ENCODE data around the gene GRN.

GRN gene

DNA sequence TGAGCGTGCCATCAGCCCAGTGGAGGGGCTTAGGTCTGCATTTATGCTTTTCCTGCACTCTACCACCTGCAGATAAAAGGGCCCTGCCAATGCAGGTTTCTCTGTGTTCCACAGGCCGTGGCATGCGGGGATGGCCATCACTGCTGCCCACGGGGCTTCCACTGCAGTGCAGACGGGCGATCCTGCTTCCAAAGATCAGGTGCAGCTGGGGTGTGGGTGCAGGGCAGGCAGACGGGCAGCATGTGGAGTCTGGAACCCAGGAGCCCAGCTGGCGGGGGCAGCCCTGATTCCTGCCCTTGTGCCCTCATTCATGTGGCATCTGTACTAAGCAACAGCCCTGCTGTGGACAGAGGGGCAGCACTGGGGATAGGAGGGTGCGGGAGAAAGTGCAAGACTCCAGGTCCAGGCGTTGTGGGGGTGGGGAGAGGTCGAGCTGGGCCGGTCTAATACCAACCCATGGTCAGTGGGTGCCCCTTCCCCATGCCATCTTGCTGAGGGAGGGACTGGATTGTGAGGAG lies 4.5 kb downstream of the GRN start:
- ATAC-seq (no peak), DNase-seq (no peak)
- no peaks in the 10 kb centered on the region for H3K9me3 Mint-ChIP-seq
- H3K4me1 Mint-ChIP-seq, result peaks cover 34% of the 10 kb centered on the region
- no peak overlapping the region for H3K4me3 Mint-ChIP-seq
- H3K27me3 Mint-ChIP-seq, result no peaks in the 10 kb centered on the region
- peak overlapping the region in 1 of 2 donors; percentile 84 for H3K27ac Mint-ChIP-seq

DNA sequence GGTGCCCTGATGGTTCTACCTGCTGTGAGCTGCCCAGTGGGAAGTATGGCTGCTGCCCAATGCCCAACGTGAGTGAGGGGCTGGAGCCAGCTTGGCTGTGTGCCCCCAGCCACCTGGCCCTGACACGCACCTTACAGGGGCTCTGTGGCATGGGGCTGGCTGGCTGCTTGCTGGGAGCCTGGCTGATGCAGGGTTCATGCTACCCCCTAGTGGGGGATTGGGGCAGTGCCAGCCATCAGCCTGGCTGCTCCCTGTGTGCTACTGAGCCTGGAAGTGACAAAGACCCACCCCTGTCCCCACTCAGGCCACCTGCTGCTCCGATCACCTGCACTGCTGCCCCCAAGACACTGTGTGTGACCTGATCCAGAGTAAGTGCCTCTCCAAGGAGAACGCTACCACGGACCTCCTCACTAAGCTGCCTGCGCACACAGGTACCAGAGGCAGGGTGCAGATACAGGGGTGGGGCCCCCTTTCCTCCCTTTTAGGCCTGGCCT lies 5.7 kb downstream of the GRN start:
- DNase-seq (peak; percentile 76 to 79), ATAC-seq (peak; percentile 76)
- no peaks in the 10 kb centered on the region for H3K9me3 Mint-ChIP-seq
- no peaks in the 10 kb centered on the region for H3K27me3 Mint-ChIP-seq
- peaks cover 27% of the 10 kb centered on the region for H3K4me1 Mint-ChIP-seq
- no peak overlapping the region for H3K27ac Mint-ChIP-seq
- no peak overlapping the region for H3K4me3 Mint-ChIP-seq

DNA sequence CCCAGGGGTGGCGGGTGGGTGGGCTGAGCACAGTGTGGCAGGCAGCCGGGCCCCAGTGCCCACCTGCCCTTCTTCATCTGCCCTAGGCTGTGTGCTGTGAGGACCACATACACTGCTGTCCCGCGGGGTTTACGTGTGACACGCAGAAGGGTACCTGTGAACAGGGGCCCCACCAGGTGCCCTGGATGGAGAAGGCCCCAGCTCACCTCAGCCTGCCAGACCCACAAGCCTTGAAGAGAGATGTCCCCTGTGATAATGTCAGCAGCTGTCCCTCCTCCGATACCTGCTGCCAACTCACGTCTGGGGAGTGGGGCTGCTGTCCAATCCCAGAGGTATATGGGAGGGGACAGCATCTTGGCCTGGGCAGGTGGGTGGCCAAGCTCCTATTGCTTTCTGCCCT lies 6.4 kb downstream of the GRN start:
- H3K4me3 Mint-ChIP-seq, result no peak overlapping the region
- H3K27me3 Mint-ChIP-seq, result no peaks in the 10 kb centered on the region
- DNase-seq (no peak), ATAC-seq (no peak)
- H3K4me1 Mint-ChIP-seq, result peaks cover 20% of the 10 kb centered on the region
- no peak overlapping the region for H3K27ac Mint-ChIP-seq
- H3K9me3 Mint-ChIP-seq, result no peaks in the 10 kb centered on the region

DNA sequence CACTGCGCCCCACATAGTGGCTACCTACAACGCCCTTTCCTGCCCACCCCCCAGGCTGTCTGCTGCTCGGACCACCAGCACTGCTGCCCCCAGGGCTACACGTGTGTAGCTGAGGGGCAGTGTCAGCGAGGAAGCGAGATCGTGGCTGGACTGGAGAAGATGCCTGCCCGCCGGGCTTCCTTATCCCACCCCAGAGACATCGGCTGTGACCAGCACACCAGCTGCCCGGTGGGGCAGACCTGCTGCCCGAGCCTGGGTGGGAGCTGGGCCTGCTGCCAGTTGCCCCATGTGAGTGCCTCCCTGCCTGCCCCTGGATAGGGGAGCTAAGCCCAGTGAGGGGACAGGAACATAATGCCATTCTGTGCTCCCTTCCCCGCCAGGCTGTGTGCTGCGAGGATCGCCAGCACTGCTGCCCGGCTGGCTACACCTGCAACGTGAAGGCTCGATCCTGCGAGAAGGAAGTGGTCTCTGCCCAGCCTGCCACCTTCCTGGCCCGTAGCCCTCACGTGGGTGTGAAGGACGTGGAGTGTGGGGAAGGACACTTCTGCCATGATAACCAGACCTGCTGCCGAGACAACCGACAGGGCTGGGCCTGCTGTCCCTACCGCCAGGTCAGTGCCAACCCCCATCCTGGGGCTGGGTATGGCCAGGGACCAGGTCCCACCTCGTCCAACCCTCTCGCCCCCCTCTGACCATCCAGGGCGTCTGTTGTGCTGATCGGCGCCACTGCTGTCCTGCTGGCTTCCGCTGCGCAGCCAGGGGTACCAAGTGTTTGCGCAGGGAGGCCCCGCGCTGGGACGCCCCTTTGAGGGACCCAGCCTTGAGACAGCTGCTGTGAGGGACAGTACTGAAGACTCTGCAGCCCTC lies 7.1 kb downstream of the GRN start:
- H3K27ac Mint-ChIP-seq, result no peak overlapping the region
- no peak overlapping the region for H3K4me3 Mint-ChIP-seq
- H3K9me3 Mint-ChIP-seq, result no peaks in the 10 kb centered on the region
- ATAC-seq (no peak), DNase-seq (no peak)
- no peaks in the 10 kb centered on the region for H3K27me3 Mint-ChIP-seq
- H3K4me1 Mint-ChIP-seq, result peaks cover 20% of the 10 kb centered on the region

DNA sequence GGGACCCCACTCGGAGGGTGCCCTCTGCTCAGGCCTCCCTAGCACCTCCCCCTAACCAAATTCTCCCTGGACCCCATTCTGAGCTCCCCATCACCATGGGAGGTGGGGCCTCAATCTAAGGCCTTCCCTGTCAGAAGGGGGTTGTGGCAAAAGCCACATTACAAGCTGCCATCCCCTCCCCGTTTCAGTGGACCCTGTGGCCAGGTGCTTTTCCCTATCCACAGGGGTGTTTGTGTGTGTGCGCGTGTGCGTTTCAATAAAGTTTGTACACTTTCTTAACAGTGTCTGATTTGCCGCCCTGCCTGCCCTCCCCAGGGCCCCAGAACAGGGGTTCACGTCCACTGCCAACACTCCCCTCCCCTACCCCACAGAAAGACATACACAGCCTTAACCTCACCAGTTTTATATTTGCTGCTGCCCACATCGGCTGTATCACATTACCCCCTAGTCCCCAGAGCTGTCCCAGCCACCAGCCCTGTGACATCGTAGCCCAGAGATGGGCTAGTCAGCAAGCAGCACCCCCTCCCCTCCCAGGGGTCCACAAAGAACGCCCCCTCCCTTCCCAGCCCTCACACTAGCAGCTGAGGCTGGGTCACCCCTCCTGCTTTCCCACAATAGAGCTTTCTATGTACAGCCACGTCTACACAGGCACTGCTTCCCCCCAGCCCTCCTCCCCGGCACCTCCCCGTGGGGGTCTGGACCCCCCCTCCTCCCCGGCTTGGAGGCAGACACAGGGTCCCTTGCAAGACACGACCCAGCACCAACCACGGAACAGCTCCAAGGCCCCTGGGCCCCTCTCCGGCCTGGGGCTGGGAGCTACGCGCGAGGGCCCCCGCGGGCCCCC lies 7.9 kb downstream of the GRN start:
- DNase-seq (no peak), ATAC-seq (no peak)
- Mint-ChIP-seq H3K27ac (no peak overlapping the region), H3K4me3 (peak overlapping the region; percentile 31 to 61), H3K4me1 (peaks cover 14% of the 10 kb centered on the region), H3K27me3 (no peaks in the 10 kb centered on the region), H3K9me3 (no peaks in the 10 kb centered on the region)

DNA sequence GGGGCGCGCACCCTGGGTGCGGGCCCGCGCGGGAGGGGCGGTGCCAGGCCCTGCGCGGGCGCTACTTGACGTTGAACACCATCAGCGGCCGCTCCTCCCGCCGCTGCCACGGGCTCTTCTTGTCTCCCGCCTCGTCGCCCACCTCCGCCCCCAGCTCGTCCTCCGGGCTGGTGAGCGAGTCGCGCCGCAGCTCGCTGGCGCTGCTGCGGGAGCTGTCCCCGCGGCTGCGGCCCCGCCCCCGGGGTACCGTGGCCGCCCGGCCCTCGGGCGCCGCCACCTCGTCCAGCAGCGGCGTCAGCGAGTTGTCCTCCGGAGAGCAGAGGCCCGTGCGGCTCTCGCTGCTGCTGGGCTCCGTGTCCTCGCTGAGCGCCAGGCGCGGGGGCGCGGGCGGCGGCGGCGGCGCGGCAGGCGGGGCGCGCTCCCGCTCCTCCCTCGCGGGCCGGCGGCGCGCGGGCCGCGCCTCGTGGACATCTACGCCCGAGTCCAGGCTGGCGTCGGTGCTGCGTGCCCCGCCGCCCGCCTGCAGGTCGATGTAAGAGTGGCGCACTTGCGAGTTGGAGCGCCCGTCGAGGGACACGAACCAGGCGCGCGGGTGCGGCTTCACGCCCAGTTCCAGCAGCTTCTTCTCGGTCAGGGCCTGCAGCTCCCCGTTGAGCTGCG lies 8.7 kb downstream of the GRN start:
- peaks cover 7% of the 10 kb centered on the region for H3K4me1 Mint-ChIP-seq
- H3K4me3 Mint-ChIP-seq, result peak overlapping the region in 1 of 2 donors; percentile 68
- no peaks in the 10 kb centered on the region for H3K9me3 Mint-ChIP-seq
- peak; percentile 30 for ATAC-seq
- DNase-seq, result peak in 1 of 2 donors; percentile 41
- no peaks in the 10 kb centered on the region for H3K27me3 Mint-ChIP-seq
- no peak overlapping the region for H3K27ac Mint-ChIP-seq

DNA sequence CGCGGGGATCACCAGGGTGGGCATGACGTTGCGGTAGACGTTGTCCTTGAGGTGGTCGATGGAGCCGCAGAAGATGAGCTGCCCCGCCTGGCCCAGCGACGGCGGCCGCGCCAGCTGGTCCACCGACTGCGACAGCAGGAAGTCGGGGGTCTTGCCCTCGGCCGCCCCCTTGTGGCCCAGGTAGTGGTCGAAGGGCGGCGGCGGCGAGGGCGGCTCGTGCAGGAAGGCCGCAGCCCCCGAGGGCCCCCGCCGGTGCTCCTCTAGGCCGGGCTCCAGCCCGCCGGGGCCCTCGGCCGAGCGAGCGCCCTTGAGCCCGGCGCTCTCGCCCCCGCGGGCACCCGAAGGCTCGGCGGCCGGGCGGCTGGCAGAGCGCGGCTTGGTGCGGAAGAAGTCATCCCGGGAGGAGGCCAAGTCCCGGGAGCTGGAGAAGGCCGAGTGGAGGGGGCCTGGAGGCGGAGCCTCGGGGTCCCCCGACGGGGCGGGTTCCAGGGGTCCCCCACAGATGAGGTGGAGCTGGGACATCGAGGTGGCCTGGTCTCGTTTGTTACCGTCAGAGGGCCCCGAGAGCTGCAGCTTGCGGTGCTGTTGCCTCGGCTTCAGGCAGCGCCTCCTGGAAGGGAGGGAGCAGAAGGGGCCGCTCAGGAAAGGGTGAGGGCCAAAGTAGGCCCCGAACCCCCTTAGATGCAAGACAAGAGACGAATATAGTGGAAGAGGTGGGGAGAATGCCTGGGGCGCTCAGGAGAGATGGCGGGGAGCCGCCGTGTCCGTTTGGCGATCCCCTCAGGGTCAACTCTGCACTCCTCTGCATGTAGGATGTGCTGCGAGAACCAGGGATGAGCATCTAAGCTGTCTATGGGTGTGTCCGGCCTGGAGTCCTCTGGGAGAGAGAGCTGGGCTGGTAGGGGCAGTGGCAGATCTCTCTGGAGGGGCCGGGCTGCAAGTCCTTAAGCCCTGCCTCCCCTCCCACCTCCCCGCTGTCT lies 9.8 kb downstream of the GRN start:
- H3K27ac Mint-ChIP-seq, result no peak overlapping the region
- H3K9me3 Mint-ChIP-seq, result no peaks in the 10 kb centered on the region
- peak overlapping the region; percentile 68 to 84 for H3K4me3 Mint-ChIP-seq
- peaks cover 6% of the 10 kb centered on the region for H3K4me1 Mint-ChIP-seq
- DNase-seq (peak; percentile 61 to 79), ATAC-seq (peak; percentile 61)
- no peaks in the 10 kb centered on the region for H3K27me3 Mint-ChIP-seq

DNA sequence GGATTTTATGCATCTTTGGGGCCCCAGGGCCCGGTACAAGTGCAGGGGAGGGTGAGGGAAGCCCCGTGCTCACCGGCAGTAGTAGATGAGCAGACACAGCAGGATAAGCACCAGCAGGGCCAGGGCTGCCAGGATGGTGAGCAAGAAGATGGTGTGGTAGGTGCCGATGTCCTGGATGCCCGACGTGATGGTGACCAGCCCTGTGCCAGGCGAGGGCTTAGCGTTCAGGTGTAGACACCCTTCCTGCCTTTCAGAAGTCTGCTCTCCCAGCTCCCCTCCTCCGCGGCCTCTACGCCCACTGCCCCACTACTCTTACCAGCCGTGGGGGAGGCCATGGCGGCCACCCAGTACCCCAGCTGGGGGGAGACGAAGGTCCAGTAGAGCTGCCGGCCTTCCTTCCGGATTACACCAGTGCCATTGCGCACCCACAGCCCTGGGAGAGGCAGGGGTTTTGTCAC lies 10.6 kb downstream of the GRN start:
- no peak overlapping the region for H3K27ac Mint-ChIP-seq
- H3K4me1 Mint-ChIP-seq, result peaks cover 6% of the 10 kb centered on the region
- DNase-seq, result no peak
- H3K9me3 Mint-ChIP-seq, result no peaks in the 10 kb centered on the region
- no peak overlapping the region for H3K4me3 Mint-ChIP-seq
- ATAC-seq, result no peak
- no peaks in the 10 kb centered on the region for H3K27me3 Mint-ChIP-seq

DNA sequence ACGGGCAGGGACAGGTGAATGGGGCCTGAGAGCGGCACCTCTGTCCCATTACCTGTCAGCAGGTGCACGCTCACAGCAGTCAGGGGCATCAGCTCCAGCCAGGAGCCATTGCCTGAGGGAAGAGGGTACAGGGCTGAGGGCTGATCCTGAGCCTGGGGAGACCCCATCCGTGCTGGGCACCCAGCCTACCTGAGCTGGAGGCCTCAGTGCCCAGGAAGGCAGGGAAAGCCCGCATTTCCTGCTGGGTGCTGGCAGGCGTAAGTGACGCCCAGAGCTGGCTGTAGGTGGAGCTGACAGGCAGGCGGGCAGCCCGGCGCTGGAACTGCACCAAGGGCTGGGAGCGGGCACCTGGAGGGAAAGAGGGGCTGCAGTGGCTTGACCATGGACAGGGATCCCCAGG lies 11.1 kb downstream of the GRN start:
- no peak for DNase-seq
- H3K4me1 Mint-ChIP-seq, result peaks cover 6% of the 10 kb centered on the region
- H3K4me3 Mint-ChIP-seq, result no peak overlapping the region

DNA sequence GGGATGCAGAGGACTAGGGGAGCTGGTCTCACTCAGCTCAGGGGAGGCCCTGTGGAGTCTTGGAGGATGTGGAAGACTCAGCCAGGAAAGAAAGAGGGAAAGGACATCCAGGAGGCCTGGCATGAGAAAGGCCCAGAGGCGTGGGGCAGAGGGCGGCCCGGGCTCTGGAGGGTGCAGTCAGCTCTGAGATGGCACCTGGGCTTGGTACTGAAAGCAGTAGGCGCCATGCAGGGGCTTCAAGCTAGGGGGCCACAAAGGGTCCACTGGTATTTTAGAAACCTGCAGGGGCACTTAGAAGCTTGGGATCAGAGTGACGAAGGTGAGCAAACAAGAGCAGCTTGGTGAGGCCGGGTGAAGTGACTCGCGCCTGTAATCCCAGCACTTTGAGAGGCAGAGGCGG lies 13.0 kb downstream of the GRN start:
- no peak for DNase-seq
- Mint-ChIP-seq H3K4me1 (peaks cover 2% of the 10 kb centered on the region), H3K27me3 (peaks cover 15% of the 10 kb centered on the region), H3K4me3 (no peak overlapping the region), H3K27ac (no peak overlapping the region), H3K9me3 (no peaks in the 10 kb centered on the region)
- no peak for ATAC-seq

More for the DNA sequence above, 11.1 kb downstream of the GRN start:
- Mint-ChIP-seq H3K9me3 (no peaks in the 10 kb centered on the region), H3K27ac (no peak overlapping the region), H3K27me3 (no peaks in the 10 kb centered on the region)
- ATAC-seq, result no peak

DNA sequence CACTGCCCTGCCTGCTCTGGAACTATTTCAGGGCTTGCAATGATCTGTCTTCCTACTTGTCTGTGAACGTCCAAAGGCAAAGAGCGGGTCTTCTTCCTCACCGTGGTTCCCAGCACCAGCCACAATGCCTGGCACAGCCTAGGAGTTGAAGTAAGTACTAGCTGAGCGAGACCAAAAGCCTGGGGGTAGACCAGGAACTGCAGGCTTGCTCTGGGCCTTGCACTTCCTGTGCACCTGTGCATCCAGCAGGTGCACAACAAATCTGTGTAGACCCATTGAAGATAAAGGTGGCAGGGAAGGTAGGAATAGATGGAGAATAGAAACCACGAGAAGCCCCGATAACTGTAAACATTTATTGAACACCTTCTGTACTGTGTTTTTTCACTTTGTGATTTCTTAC lies 13.9 kb downstream of the GRN start:
- Mint-ChIP-seq H3K27ac (no peak overlapping the region), H3K4me3 (no peak overlapping the region), H3K27me3 (peaks cover 16% of the 10 kb centered on the region), H3K9me3 (no peaks in the 10 kb centered on the region), H3K4me1 (peaks cover 2% of the 10 kb centered on the region)
- DNase-seq (no peak), ATAC-seq (no peak)

DNA sequence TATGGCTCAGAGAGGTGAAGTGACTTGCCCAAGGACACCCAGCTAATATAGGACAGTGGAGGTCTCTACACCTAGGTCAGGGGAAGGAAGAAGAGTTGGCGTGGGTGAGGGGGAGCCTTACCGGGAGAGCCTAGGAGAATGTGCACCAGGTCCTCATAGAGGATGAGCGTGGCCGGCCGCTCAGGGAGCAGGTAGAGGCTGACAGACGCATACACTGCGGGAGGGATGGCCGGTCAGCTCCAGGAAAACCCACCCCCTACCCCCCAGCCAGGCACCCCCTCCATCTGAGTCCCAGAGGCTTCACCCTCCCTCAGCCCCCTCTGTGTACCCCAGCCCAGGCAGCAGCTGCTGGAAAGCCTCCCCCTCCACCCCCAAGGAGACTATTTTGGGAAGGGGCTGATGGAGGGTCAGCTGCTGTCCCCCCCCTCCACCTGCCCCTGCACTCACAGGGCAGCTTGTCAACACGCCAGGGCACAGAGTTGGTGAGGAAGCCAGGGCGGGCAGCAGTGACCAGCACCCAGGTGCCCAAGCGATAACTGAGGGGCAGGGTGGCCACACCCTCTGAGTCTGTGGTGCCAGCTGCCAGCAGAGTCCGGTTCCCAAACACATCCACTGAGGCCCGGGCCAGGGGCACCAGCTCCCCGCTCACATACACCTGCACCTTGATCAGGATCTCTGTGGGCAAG lies 14.5 kb downstream of the GRN start:
- Mint-ChIP-seq H3K4me1 (peaks cover 4% of the 10 kb centered on the region), H3K27ac (no peak overlapping the region)

DNA sequence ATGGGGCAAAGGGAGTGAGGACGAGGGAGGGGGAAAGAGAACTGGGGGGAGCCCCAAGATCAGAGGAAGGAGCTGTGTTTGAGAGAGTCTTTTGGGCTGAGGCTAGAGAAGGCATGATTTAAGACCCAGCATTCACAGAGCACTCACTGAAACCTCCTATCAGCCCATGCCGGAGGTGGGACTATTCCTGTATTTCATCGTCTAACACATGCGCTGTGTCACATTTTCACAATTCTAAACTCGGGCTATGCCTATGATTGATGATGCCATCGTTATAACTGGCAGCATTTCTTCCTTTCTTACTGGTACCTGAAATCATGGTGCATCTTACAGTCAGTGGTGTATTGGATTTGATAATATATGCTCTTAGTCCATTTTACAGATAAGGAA lies 15.0 kb downstream of the GRN start:
- H3K27me3 Mint-ChIP-seq, result peaks cover 24% of the 10 kb centered on the region
- ATAC-seq (no peak), DNase-seq (no peak)
- H3K27ac Mint-ChIP-seq, result no peak overlapping the region
- H3K9me3 Mint-ChIP-seq, result no peaks in the 10 kb centered on the region
- peaks cover 4% of the 10 kb centered on the region for H3K4me1 Mint-ChIP-seq
- no peak overlapping the region for H3K4me3 Mint-ChIP-seq

More for the DNA sequence above, 14.5 kb downstream of the GRN start:
- no peak for DNase-seq
- Mint-ChIP-seq H3K9me3 (no peaks in the 10 kb centered on the region), H3K4me3 (no peak overlapping the region), H3K27me3 (peaks cover 19% of the 10 kb centered on the region)
- ATAC-seq, result no peak

DNA sequence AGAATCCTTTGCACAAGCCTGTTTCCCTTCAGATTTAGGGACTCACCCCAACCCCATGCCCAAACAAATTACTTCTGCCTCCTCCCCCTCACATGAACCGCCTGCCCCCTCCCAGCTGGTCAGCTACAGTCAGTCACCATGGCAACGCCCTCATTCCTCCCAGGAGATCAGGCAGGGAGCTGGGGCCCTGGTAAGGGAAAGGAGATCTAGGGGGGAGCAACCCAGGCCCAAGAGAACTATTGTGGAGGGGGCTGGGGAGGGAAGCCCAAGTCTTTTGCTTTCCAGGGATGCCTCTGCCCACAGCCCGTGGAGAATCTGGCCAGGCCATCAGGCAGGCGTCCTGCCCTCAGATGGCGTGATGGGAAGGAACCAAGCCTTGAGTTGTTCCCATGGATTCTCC lies 15.7 kb downstream of the GRN start:
- ATAC-seq (no peak), DNase-seq (no peak)
- H3K27ac Mint-ChIP-seq, result no peak overlapping the region
- H3K27me3 Mint-ChIP-seq, result peaks cover 31% of the 10 kb centered on the region
- H3K9me3 Mint-ChIP-seq, result no peaks in the 10 kb centered on the region
- H3K4me1 Mint-ChIP-seq, result peaks cover 4% of the 10 kb centered on the region
- no peak overlapping the region for H3K4me3 Mint-ChIP-seq

Measured in stimulated activated naive CD8-positive, alpha-beta T cell treated with anti-CD3 and anti-CD28 coated beads, Interleukin-15, amount 100 ng/mL, for 72 hours (primary cell).